Neural cell (in vitro differentiated cells): ENCODE measurements around the gene ZFAND2A.

Experiments used
- CTCF ChIP-seq: fragments of 450-650 bp; IDR thresholded peaks from 2 replicates; pipeline ENCODE4 v1.5.1; 2014; ENCODE audit warnings: antibody characterized with exemption, mild to moderate bottlenecking, moderate library complexity; ENCODE audit not compliant: poor library complexity, severe bottlenecking
- EP300 ChIP-seq: fragments of 450-650 bp; conservative IDR thresholded peaks from 2 replicates; pipeline ENCODE4 v1.6.1; 2014; ENCODE audit warnings: antibody characterized with exemption, mild to moderate bottlenecking, moderate library complexity; ENCODE audit not compliant: poor library complexity, severe bottlenecking
- EZH2 ChIP-seq: fragments of 200-600, 300-800 bp; shearing (Covaris generic), sonication (generic); IDR thresholded peaks from 2 replicates; pipeline ENCODE4 v1.6.1; 2014; ENCODE audit warnings: antibody characterized with exemption, low read length, borderline replicate concordance, mild to moderate bottlenecking; ENCODE audit not compliant: insufficient read depth, poor library complexity, severe bottlenecking
- MXI1 ChIP-seq: fragments of 450-650 bp; conservative IDR thresholded peaks from 2 replicates; pipeline ENCODE4 v1.6.1; 2014; ENCODE audit warnings: antibody characterized with exemption, mild to moderate bottlenecking; ENCODE audit not compliant: poor library complexity, severe bottlenecking
- POLR2AphosphoS5 ChIP-seq: IDR thresholded peaks from 2 replicates; pipeline ENCODE4 v1.6.1; 2012
- RAD21 ChIP-seq: fragments of 450-650 bp; conservative IDR thresholded peaks from 2 replicates; pipeline ENCODE4 v1.6.1; 2014; ENCODE audit warnings: antibody characterized with exemption, mild to moderate bottlenecking, moderate library complexity
- REST ChIP-seq: IDR thresholded peaks from 2 replicates; pipeline ENCODE4 v1.6.1; 2012; ENCODE audit warnings: borderline replicate concordance
- TAF1 ChIP-seq: IDR thresholded peaks from 2 replicates; pipeline ENCODE4 v1.6.1; 2012; ENCODE audit warnings: low read depth

GRCh38 chr7:1163121-1163520 lies 3.1 kb upstream of the ZFAND2A start:
- no peak for TF ChIP-seq CTCF
- no peak for TF ChIP-seq REST
- no peak for TF ChIP-seq EZH2
- no peak for TF ChIP-seq POLR2AphosphoS5
- no peak for TF ChIP-seq TAF1
- TF ChIP-seq RAD21 = no peak
- TF ChIP-seq EP300 = no peak
- TF ChIP-seq MXI1 = no peak
